Activated CD4-positive, CD25-positive, alpha-beta regulatory T cell treated with anti-CD3 and anti-CD28 coated beads, Interleukin-2, amount 50 U/mL, for 72 hours (primary cell): ENCODE results near the gene KAZN.

ENCODE experiments used
- DNase-seq: peaks from one replicate; pipeline ENCODE4 v3.0.0; 2021

KAZN gene

GRCh38 chr1:14804626-14805025, 206.1 kb downstream of the KAZN start:
- no peak for DNase-seq

GRCh38 chr1:14806772-14807171, 208.3 kb downstream of the KAZN start:
- no peak for DNase-seq

- no peak for DNase-seq
Measured at GRCh38 chr1:14808768-14809167, 210.3 kb downstream of the KAZN start.

- no peak for DNase-seq
Measured at GRCh38 chr1:14809191-14809981, 210.9 kb downstream of the KAZN start.

GRCh38 chr1:14810595-14811361, 212.3 kb downstream of the KAZN start:
- DNase-seq: no peak

- DNase-seq: no peak
Measured at GRCh38 chr1:14811573-14811972, 213.1 kb downstream of the KAZN start.

- no peak for DNase-seq
Measured at GRCh38 chr1:14812189-14812588, 213.7 kb downstream of the KAZN start.

GRCh38 chr1:14815175-14815877, 216.8 kb downstream of the KAZN start:
- no peak for DNase-seq

GRCh38 chr1:14817223-14818170, 219.0 kb downstream of the KAZN start:
- no peak for DNase-seq

GRCh38 chr1:14820295-14821085, 222.0 kb downstream of the KAZN start:
- DNase-seq: no peak

GRCh38 chr1:14822493-14822892, 224.0 kb downstream of the KAZN start:
- no peak for DNase-seq

GRCh38 chr1:14822996-14823395, 224.5 kb downstream of the KAZN start:
- no peak for DNase-seq

GRCh38 chr1:14824314-14824915, 225.9 kb downstream of the KAZN start:
- DNase-seq: no peak

- DNase-seq: no peak
Measured at GRCh38 chr1:14825396-14825795, 226.9 kb downstream of the KAZN start.

- DNase-seq: no peak
Measured at GRCh38 chr1:14826172-14826636, 227.7 kb downstream of the KAZN start.

GRCh38 chr1:14826731-14827326, 228.3 kb downstream of the KAZN start:
- DNase-seq: no peak

- no peak for DNase-seq
Measured at GRCh38 chr1:14827870-14828269, 229.4 kb downstream of the KAZN start.

- no peak for DNase-seq
Measured at GRCh38 chr1:14828665-14829064, 230.2 kb downstream of the KAZN start.

- no peak for DNase-seq
Measured at GRCh38 chr1:14835725-14836124, 237.2 kb downstream of the KAZN start.

GRCh38 chr1:14836426-14837140, 238.1 kb downstream of the KAZN start:
- DNase-seq: no peak
